ENCODE data around the gene SEC24A. TPM values are rescaled to one million over a fixed set of nuclear protein-coding genes. Genes with fewer than 3 reads are reported as not detected.

Gene SEC24A
- total RNA-seq, 1 donor from 2014 or later, result 29.5 TPM

- Mint-ChIP-seq H3K4me3 (no peak overlapping the region), H3K27ac (no peak overlapping the region), H3K36me3 (peaks cover 36% of the 10 kb centered on the region), H3K27me3 (ENCODE audit: low read depth) (no peaks in the 10 kb centered on the region), H3K9me3 (no peaks in the 10 kb centered on the region), H3K4me1 (no peaks in the 10 kb centered on the region)
- TF ChIP-seq CTCF (IDR thresholded peaks at IDR 0.05; ENCODE audit: unreplicated experiment), result no peak
- DNase-seq (ENCODE audit: low spot score in 2 of 2, unreplicated experiment in 2 of 2), result no peak
Measured at GRCh38 chr5:134608555-134608954, 40.0 kb upstream of the SEC24A start.

- Mint-ChIP-seq H3K36me3 (peaks cover 40% of the 10 kb centered on the region), H3K27me3 (ENCODE audit: low read depth) (no peaks in the 10 kb centered on the region), H3K4me1 (no peaks in the 10 kb centered on the region), H3K27ac (no peak overlapping the region), H3K9me3 (no peaks in the 10 kb centered on the region), H3K4me3 (no peak overlapping the region)
- no peak for TF ChIP-seq CTCF (IDR thresholded peaks at IDR 0.05; ENCODE audit: unreplicated experiment)
- DNase-seq (ENCODE audit: low spot score in 2 of 2, unreplicated experiment in 2 of 2), result no peak
Measured at GRCh38 chr5:134609232-134609851, 39.2 kb upstream of the SEC24A start.

GRCh38 chr5:134610725-134611124 lies 37.9 kb upstream of the SEC24A start:
- H3K4me3 Mint-ChIP-seq, result no peak overlapping the region
- no peak for DNase-seq (ENCODE audit: low spot score in 2 of 2, unreplicated experiment in 2 of 2)
- H3K27me3 Mint-ChIP-seq (ENCODE audit: low read depth), result no peaks in the 10 kb centered on the region
- peaks cover 43% of the 10 kb centered on the region for H3K36me3 Mint-ChIP-seq
- no peaks in the 10 kb centered on the region for H3K9me3 Mint-ChIP-seq
- TF ChIP-seq CTCF (IDR thresholded peaks at IDR 0.05; ENCODE audit: unreplicated experiment), result no peak
- no peaks in the 10 kb centered on the region for H3K4me1 Mint-ChIP-seq
- no peak overlapping the region for H3K27ac Mint-ChIP-seq

- no peaks in the 10 kb centered on the region for H3K4me1 Mint-ChIP-seq
- H3K27me3 Mint-ChIP-seq (ENCODE audit: low read depth), result no peaks in the 10 kb centered on the region
- H3K36me3 Mint-ChIP-seq, result peaks cover 43% of the 10 kb centered on the region
- DNase-seq (ENCODE audit: low spot score in 2 of 2, unreplicated experiment in 2 of 2), result no peak
- no peak overlapping the region for H3K4me3 Mint-ChIP-seq
- TF ChIP-seq CTCF (IDR thresholded peaks at IDR 0.05; ENCODE audit: unreplicated experiment), result no peak
- no peak overlapping the region for H3K27ac Mint-ChIP-seq
- H3K9me3 Mint-ChIP-seq, result no peaks in the 10 kb centered on the region
Measured at GRCh38 chr5:134611515-134611914, 37.1 kb upstream of the SEC24A start.

GRCh38 chr5:134614450-134615085 lies 34.0 kb upstream of the SEC24A start:
- no peak for DNase-seq (ENCODE audit: low spot score in 2 of 2, unreplicated experiment in 2 of 2)
- no peaks in the 10 kb centered on the region for H3K27me3 Mint-ChIP-seq (ENCODE audit: low read depth)
- H3K36me3 Mint-ChIP-seq, result peaks cover 35% of the 10 kb centered on the region
- no peaks in the 10 kb centered on the region for H3K9me3 Mint-ChIP-seq
- H3K4me3 Mint-ChIP-seq, result no peak overlapping the region
- no peak for TF ChIP-seq CTCF (IDR thresholded peaks at IDR 0.05; ENCODE audit: unreplicated experiment)
- H3K27ac Mint-ChIP-seq, result no peak overlapping the region
- no peaks in the 10 kb centered on the region for H3K4me1 Mint-ChIP-seq

All from mesothelial cell of epicardium (in vitro differentiated cells).